HG02623 (cell line): ENCODE measurements around the gene SGMS2.
"Not testable (repeated sequence)": the region's sequence is repeated elsewhere in the genome, so short reads cannot be mapped to it uniquely, and the experiment has no call there.

Source experiments
- ATAC-seq: cut with Tn5 transposase; IDR thresholded peaks from one replicate; pipeline ENCODE4 v1.9.1; 2021; ENCODE audit warnings: moderate library complexity; ENCODE audit not compliant: unreplicated experiment

Gene SGMS2

DNA sequence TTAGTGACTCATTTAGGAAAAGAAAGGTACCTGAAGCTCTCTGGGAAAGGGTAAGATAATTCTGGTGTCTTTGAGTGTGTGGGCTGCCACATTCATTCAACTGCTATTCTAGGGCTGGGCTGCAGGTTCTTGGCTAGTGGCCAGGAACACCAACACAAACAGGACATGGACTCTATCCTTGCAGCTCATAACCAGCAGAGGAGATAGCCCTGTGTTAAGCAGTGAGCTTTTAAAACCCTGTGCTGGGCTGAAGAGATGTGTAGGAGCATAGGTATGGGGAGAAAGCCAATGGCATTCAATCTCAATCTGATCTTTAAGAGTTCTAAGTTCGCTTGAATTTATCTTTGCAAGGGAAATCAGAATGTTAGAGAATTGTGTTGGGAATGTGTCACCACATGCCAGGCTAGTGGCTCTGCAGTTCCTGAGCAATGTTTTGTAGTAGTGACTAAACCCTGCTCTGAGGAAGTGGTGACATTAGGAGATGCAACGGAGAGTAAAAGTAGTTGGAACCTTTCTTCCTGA is 39.2 kb downstream of the SGMS2 start:
- ATAC-seq, result no peak

DNA sequence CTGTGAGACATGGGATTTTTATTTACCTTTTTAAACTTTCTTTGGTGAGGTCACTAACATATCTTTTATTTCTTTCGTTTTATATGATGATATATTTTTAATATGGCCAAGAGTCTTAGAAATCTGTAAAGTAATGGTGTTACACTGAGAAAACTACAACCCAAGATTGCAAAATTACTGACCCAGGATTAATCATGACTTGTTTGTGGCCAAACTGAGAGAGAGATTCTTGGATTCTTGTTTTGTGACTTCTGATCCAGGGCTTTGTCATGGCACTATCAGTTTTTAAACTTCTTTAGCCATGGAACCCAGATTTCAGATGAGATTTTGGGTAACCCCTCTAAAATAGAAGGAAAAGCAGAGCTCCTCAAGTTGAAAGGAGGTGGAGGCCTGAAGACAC is 42.0 kb downstream of the SGMS2 start:
- no peak for ATAC-seq

GRCh38 chr4:107870236-107870635 is 45.5 kb downstream of the SGMS2 start:
- no peak for ATAC-seq

DNA sequence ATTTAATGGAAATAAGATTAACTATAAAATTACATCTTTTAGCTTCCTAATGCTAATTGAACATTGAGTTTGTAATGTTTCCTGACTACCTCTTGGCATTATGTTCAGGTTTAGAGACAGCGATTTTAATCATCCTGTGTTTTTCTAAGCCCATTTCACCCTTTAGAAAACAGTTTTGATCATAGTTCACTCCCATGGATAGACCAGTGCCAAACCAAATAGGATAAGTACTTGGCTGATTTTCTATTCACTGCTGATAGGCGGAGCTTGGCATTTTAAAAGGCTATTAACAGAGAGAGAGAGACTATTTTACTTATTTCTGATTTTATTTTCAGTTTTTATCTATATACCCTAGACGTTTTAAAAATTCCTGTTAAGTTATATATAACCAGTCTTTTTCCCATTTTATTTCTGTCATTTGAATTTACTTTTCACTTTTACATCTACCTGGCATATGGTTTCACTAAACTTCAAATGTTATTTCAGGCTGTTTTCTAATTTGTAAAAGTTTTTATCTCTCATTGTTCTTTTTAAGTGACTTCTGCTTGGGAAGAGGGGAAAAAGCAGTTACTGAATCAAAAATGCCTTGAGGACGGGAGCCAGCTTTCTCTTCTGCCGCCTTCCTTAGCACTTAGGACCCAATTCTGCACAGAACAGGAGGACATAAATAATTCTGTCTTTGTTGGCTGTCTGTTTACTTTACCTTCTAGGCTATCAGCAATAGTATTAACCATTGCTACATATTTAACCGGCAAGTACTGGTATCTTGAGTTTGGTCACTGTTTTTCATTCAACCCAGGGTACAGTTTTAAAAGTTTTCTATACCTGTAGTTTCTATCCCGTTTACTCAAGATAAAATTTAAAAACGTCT is 46.4 kb downstream of the SGMS2 start:
- no peak for ATAC-seq

DNA sequence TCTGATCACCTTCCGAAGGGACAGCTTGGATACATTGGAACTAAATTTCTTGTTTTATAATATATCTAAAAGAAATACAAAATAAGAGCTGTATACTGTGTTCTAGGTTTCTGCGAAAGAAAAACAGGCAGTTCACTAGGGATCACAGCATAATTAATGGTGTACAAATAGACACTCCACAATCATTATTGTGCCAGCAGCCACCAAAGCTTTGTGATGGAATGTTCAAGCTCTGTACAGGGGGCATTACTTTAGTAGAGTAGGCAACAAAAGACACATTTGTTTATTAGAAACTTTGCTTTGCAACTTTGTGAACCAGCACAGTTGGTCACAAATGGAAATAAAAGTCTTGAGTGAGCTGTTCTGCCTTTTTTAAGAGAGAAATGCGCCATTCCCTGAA is 49.3 kb downstream of the SGMS2 start:
- no peak for ATAC-seq

DNA sequence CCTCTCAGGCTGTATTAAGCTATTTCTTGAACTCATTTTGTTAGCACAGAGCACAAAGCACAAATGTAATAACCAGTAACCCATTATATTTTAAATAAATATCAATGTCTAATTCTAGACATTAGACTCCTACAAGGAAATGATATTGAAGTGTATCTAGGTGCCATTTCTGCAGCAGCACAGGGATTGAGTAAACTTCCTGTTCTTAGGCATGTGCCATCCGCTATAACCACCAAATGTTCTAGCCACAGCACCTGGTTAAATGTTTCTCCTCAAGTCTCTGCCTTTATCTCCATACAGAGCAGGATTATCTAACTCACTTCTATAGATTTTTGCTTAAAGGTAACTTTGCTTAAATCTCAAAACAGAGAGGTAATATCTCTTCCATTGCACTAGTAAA is 51.4 kb downstream of the SGMS2 start:
- no peak for ATAC-seq

GRCh38 chr4:107877361-107877760 is 52.6 kb downstream of the SGMS2 start:
- ATAC-seq, result no peak

DNA sequence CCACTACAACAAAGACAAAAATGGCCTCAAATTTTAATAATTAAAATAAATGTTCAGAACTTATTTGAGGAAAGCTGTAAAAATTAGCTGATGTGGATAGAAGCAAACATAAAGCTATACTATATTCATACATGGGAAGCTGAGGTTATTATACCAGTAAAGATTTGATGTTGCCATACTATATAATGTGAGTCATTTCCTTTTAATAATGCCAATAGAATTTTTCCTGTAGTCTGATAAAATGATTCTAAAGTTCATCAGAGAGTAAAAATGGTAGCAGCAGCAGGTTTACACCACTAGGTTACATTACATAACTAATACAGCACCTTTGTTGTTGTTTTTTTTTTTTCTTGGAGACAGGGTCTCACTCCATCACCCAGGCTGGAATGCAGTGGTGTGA is 61.1 kb downstream of the SGMS2 start:
- ATAC-seq, result no peak

DNA sequence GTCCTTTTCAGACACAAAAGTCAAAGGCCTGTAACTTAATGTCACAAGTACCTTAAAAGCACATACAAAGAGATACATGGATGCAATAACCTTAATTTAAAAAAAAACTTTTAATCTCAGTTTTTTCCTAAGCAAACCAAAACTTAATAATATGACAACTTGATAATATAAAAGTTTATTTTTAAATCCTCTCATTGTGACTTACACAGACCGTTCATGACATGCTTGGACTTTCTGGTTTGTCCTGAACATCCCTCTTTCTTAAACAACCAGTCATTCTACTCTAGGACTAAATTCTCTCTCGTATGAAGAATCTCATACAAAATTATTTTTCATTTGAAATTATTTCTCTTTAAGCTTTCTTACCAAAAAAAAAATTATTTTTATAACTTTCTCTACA is 63.5 kb downstream of the SGMS2 start:
- ATAC-seq, result no peak

DNA sequence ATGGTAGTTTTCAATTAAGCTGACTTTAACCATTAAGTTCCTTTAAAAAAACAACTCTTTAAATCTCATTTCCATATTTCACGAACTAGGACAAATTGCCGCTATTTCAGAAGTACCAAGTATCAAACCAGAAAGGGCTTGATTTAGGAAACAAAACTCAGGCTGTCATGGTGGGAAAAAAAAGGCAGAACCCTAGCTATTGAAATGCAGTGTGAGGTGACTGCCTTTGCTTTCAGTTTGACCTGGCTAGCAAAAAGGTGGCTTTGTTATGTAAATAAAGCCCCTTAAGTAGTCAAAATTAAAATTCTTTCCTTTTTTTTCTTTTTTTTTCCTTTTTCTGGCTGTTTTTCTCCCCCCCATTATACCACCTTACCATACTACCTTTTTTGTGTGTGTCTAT is 66.0 kb downstream of the SGMS2 start:
- no peak for ATAC-seq

- ATAC-seq, result no peak
These were observed 66.6 kb downstream of the SGMS2 start for GRCh38 chr4:107891299-107891698.

DNA sequence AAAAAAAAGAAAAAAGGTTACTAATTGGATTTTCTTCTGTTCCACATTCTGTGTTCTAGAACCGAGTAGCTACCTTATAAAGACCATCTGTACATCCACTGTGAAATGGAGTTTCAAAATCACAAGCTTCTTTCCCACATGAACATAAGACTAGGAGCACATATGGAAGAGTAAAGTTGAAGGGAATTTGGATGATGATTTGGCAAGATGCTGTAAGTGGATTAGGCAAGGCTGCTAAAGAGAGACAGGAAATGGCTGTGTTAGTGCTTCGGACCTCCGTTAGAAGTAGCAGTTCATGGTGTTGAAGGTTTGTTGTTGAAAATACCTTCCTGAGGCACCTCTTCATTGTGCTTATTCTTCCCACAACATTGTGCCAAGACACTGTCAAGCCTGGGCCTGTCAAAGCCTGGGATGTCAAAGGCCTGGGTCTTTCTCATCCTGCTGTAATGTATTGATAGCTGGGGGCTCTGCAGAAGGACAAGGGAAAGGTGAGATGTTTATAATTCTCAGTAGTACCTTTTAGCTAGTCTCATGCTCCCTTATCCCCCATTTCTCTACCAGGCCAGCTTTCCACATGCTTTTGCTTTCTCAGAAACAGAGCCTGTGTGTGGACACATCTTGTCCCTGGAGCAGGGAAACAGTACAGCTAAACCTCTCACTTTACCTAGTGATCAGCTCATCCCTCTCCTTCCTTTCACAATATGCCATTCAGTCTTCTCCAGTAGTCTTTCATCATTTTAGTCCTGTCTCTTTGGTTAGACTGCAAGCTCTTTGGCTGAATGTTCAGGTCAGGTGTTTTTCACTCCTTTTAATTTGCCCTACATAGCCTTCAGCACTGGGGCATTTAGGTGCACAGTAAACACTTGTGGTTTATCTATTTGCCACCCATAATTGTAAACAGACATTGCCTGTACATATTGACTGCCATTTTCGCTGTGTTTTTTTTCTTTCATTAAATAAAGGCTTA is 68.7 kb downstream of the SGMS2 start:
- ATAC-seq, result no peak

DNA sequence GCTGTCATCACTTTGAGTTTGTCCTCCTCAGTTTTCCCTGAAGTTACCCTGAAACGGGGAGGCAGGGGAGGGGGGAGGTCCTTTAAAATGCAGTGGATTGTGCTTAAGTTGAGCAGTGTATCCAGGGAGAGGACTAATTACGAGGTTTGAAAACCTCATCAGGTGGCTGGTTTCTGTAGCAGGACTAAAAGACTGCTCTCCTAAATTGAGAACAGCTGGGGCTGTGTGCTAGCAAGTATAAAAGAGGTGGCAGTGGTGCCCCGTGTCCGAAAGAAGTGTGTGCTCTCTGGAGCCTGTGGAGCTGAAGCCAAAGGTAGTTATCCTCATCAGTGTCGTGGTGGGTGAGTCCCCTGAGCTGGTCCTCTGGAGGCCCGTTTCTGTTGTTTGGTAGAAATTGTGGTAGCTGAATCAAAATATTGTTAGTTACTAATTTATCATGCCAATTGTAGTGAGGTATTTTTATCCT is 69.4 kb downstream of the SGMS2 start:
- no peak for ATAC-seq

DNA sequence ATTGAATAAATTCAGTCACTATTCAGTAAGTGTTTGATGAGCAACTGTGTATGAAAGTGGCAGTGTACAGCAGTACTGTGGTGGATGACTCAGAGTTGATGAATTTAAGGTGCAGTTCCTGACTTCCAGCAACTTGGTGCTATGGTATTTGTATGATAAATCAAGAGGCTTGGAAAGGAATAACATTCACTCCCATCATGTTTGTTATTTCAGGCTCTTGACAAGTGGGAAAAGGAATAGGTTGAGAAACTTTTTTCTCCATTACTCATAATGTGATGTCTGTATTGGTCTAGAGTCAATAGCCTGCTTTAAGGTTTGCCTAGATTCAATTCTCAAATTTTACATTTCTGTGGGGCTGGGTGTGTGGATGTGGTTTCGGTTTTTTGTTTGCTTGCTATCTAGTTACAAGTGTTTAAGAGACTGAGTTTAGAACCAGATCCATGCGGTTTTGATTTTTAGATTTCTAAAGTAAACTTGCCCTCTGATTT is 71.5 kb downstream of the SGMS2 start:
- no peak for ATAC-seq

GRCh38 chr4:107896646-107897045 is 71.9 kb downstream of the SGMS2 start:
- ATAC-seq, result no peak

GRCh38 chr4:107897823-107898222 is 73.1 kb downstream of the SGMS2 start:
- no peak for ATAC-seq

DNA sequence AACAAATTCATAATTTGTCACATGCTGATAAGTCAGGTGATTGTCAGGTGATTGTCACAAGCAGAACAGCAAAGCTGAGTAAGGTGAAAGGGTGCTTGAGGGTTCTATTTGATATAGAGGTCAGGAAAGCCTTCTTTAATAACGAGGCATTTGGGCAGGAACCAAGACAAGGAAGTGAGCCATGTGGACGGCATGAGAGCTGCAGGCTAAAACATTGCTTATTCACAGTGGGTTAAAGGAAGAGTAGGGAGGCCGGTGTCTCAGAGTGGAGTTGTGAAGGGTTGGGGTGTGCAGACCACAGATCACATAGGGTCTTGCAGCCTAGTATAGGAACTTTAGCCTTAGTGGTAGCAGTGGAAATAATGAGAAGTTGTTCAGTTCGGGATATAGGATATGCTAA is 75.3 kb downstream of the SGMS2 start:
- no peak for ATAC-seq

DNA sequence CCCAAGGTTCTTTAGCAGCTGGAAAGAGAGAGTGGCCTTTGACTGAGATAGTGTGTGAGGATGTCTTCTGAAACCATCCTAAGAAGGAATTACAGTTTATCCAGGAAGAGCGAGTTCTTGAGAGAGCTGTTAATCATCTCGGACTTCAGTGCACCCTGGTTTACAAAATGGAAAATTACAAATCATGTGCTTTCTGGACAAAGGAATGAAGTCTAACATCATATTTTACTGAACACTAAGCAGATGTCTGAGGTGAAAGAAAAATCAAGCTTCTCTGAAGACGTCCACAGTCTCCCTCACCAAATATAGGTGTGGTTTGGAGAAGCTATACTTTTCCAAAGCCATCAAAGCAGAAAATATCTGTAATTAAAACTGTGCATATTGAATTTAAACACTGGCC is 75.8 kb downstream of the SGMS2 start:
- no peak for ATAC-seq

GRCh38 chr4:107901213-107901934 is 76.6 kb downstream of the SGMS2 start:
- ATAC-seq, result no peak

GRCh38 chr4:107902715-107903114 is 78.0 kb downstream of the SGMS2 start:
- ATAC-seq, result peak; percentile 65

- not testable (repeated sequence) for ATAC-seq
These were observed 80.3 kb downstream of the SGMS2 start for GRCh38 chr4:107905082-107905481.
